HG03060 (cell line): ENCODE data around the gene ITGB7.

Experiments
- ATAC-seq: cut with Tn5 transposase; IDR thresholded peaks from one replicate; pipeline ENCODE4 v1.9.1; 2021; ENCODE audit warnings: low read depth, moderate number of reproducible peaks; ENCODE audit not compliant: unreplicated experiment

Gene ITGB7

GRCh38 chr12:53198486-53199110 lies 8.5 kb downstream of the ITGB7 start:
- ATAC-seq: no peak

- no peak for ATAC-seq
Observed at GRCh38 chr12:53197011-53197640, 9.9 kb downstream of the ITGB7 start.

GRCh38 chr12:53196486-53196885 lies 10.6 kb downstream of the ITGB7 start:
- ATAC-seq: no peak

GRCh38 chr12:53195516-53196420 lies 11.3 kb downstream of the ITGB7 start:
- ATAC-seq: no peak

- no peak for ATAC-seq
Observed at GRCh38 chr12:53194973-53195372, 12.1 kb downstream of the ITGB7 start.

- no peak for ATAC-seq
Observed at GRCh38 chr12:53193985-53194716, 12.9 kb downstream of the ITGB7 start.

- no peak for ATAC-seq
Observed at GRCh38 chr12:53193040-53193439, 14.0 kb downstream of the ITGB7 start.

GRCh38 chr12:53192531-53193021 lies 14.5 kb downstream of the ITGB7 start:
- ATAC-seq: no peak

- ATAC-seq: no peak
Observed at GRCh38 chr12:53191885-53192530, 15.0 kb downstream of the ITGB7 start.

GRCh38 chr12:53191096-53191884 lies 15.8 kb downstream of the ITGB7 start:
- no peak for ATAC-seq

GRCh38 chr12:53190108-53190729 lies 16.8 kb downstream of the ITGB7 start:
- ATAC-seq: no peak

- no peak for ATAC-seq
Observed at GRCh38 chr12:53187145-53187899, 19.7 kb downstream of the ITGB7 start.

GRCh38 chr12:53186745-53187144 lies 20.3 kb downstream of the ITGB7 start:
- no peak for ATAC-seq

GRCh38 chr12:53185582-53186153 lies 21.4 kb downstream of the ITGB7 start:
- ATAC-seq: no peak

GRCh38 chr12:53184828-53185227 lies 22.2 kb downstream of the ITGB7 start:
- no peak for ATAC-seq

- ATAC-seq: no peak
Observed at GRCh38 chr12:53182903-53183302, 24.1 kb downstream of the ITGB7 start.

GRCh38 chr12:53181935-53182334 lies 25.1 kb downstream of the ITGB7 start:
- no peak for ATAC-seq
